WTC11 (cell line): Measurements from ENCODE around the gene AK8. TPM values are rescaled to one million over a fixed set of nuclear protein-coding genes. Genes with fewer than 3 reads are reported as not detected.

Experiments
- ATAC-seq: fragments of 200-7000 bp; cut with Tn5 transposase; 2 replicates; pipeline ENCODE4 v1.10.0; 2021; ENCODE audit warnings: mild to moderate bottlenecking, moderate library complexity
- CTCF ChIA-PET: fragments of 300-600 bp; sonication (Branson Sonifier 250); formaldehyde crosslinking; loops from one replicate; lab custom pipeline; 2021; ENCODE audit warnings: antibody characterized with exemption; lab: Charles Lee
- POLR2A ChIA-PET: fragments of 350-600 bp; sonication (Branson Sonifier 250); formaldehyde crosslinking; loops from one replicate; lab custom pipeline; 2021; ENCODE audit warnings: antibody characterized with exemption; lab: Charles Lee
- DNase-seq: peaks from one replicate; pipeline ENCODE4 v3.0.0; 2021; ENCODE audit warnings: low spot score
- H3K27ac Mint-ChIP-seq: 2 replicates; pipeline ENCODE4 v1.8.0; 2021; ENCODE audit warnings: mixed read lengths
- H3K27me3 Mint-ChIP-seq: 2 replicates; pipeline ENCODE4 v1.8.0; 2021; ENCODE audit warnings: low read depth, mild to moderate bottlenecking, moderate library complexity, mixed read lengths
- H3K36me3 Mint-ChIP-seq: 2 replicates; pipeline ENCODE4 v1.8.0; 2021; ENCODE audit warnings: mixed read lengths
- H3K4me1 Mint-ChIP-seq: 2 replicates; pipeline ENCODE4 v1.8.0; 2022; ENCODE audit warnings: mixed read lengths
- H3K4me3 Mint-ChIP-seq: 2 replicates; pipeline ENCODE4 v1.8.0; 2021; ENCODE audit warnings: mild to moderate bottlenecking, moderate library complexity, mixed read lengths
- H3K9me3 Mint-ChIP-seq: 2 replicates; pipeline ENCODE4 v1.8.0; 2021; ENCODE audit warnings: mixed read lengths
- CDX4 ChIP-seq: fragments of 250-450 bp; sonication (Bioruptor Pico); IDR thresholded peaks from 2 replicates; pipeline ENCODE4 v1.9.0; 2021; ENCODE audit warnings: moderate library complexity, mild to moderate bottlenecking, inconsistent platforms, borderline replicate concordance
- ELF4 ChIP-seq: sonication (generic); formaldehyde crosslinking; IDR thresholded peaks from 2 replicates; pipeline ENCODE4 v1.8.1; 2022; ENCODE audit warnings: low read depth, mild to moderate bottlenecking, moderate library complexity, missing genetic modification reagents
- ESRRA ChIP-seq: sonication (generic); formaldehyde crosslinking; IDR thresholded peaks from 2 replicates; pipeline ENCODE4 v1.8.1; 2022; ENCODE audit warnings: mild to moderate bottlenecking, missing genetic modification reagents, borderline replicate concordance
- FOXK1 ChIP-seq: sonication (generic); formaldehyde crosslinking; IDR thresholded peaks from 2 replicates; pipeline ENCODE4 v1.8.0; 2022; ENCODE audit warnings: mild to moderate bottlenecking, moderate library complexity, missing genetic modification reagents
- FOXP1 ChIP-seq: sonication (generic); formaldehyde crosslinking; IDR thresholded peaks from 2 replicates; pipeline ENCODE4 v1.8.0; 2022; ENCODE audit warnings: missing genetic modification reagents, mild to moderate bottlenecking, moderate library complexity, borderline replicate concordance
- GABPB1 ChIP-seq: sonication (generic); formaldehyde crosslinking; IDR thresholded peaks from 2 replicates; pipeline ENCODE4 v1.8.1; 2023; ENCODE audit warnings: mild to moderate bottlenecking, missing genetic modification reagents
- HMGA2 ChIP-seq: fragments of 250-450 bp; sonication (Bioruptor Pico); IDR thresholded peaks from 2 replicates; pipeline ENCODE4 v1.4.0; 2021; ENCODE audit warnings: mild to moderate bottlenecking, moderate library complexity
- MLX ChIP-seq: sonication (generic); formaldehyde crosslinking; IDR thresholded peaks from 2 replicates; pipeline ENCODE4 v1.8.1; 2023; ENCODE audit warnings: mild to moderate bottlenecking, missing genetic modification reagents, moderate library complexity
- NFYB ChIP-seq: sonication (generic); formaldehyde crosslinking; conservative IDR thresholded peaks from 2 replicates; pipeline ENCODE4 v1.8.0; 2022; ENCODE audit warnings: low read depth, missing genetic modification reagents
- NR1H2 ChIP-seq: sonication (generic); formaldehyde crosslinking; IDR thresholded peaks from 2 replicates; pipeline ENCODE4 v1.9.0; 2021; ENCODE audit warnings: mild to moderate bottlenecking, moderate library complexity, missing genetic modification reagents
- RORB ChIP-seq: fragments of 250-450 bp; sonication (Bioruptor Pico); IDR thresholded peaks from 2 replicates; pipeline ENCODE4 v1.9.0; 2021; ENCODE audit warnings: mild to moderate bottlenecking
- TCF7 ChIP-seq: sonication (generic); formaldehyde crosslinking; IDR thresholded peaks from 2 replicates; pipeline ENCODE4 v1.8.0; 2022; ENCODE audit warnings: mild to moderate bottlenecking, low read depth, missing genetic modification reagents, moderate library complexity
- TEAD4 ChIP-seq: sonication (generic); formaldehyde crosslinking; IDR thresholded peaks from 2 replicates; pipeline ENCODE4 v1.8.0; 2022; ENCODE audit warnings: mild to moderate bottlenecking, missing genetic modification reagents
- TP53 ChIP-seq: sonication (generic); formaldehyde crosslinking; IDR thresholded peaks from 2 replicates; pipeline ENCODE4 v1.8.1; 2023; ENCODE audit warnings: mild to moderate bottlenecking, missing genetic modification reagents
- ZBTB21 ChIP-seq: sonication (generic); formaldehyde crosslinking; IDR thresholded peaks from 2 replicates; pipeline ENCODE4 v1.8.1; 2023; ENCODE audit warnings: mild to moderate bottlenecking, missing genetic modification reagents, borderline replicate concordance
- ZNF121 ChIP-seq: sonication (generic); formaldehyde crosslinking; IDR thresholded peaks from 2 replicates; pipeline ENCODE4 v1.8.0; 2023; ENCODE audit warnings: missing genetic modification reagents
- ZNF263 ChIP-seq: sonication (generic); formaldehyde crosslinking; IDR thresholded peaks from 2 replicates; pipeline ENCODE4 v1.8.1; 2022; ENCODE audit warnings: low read depth, mild to moderate bottlenecking, moderate library complexity, missing genetic modification reagents
- ZNF423 ChIP-seq: fragments of 250-450 bp; sonication (Bioruptor Pico); IDR thresholded peaks from 2 replicates; pipeline ENCODE4 v2.1.2; 2022; ENCODE audit warnings: mild to moderate bottlenecking, moderate library complexity
- total RNA-seq: library from RNA; stranded (reverse); gene quantifications from 3 replicates; pipeline ENCODE4 v1.2.3, GENCODE V29; 2021
- TF ChIP-seq, protein P1 (sequence below): fragments of 250-450 bp; sonication (Bioruptor Pico); IDR thresholded peaks from 2 replicates; pipeline ENCODE4 v1.9.0; 2021; ENCODE audit warnings: mild to moderate bottlenecking, borderline replicate concordance
- TF ChIP-seq, protein P2 (sequence below): fragments of 250-450 bp; sonication (Bioruptor Pico); IDR thresholded peaks from 2 replicates; pipeline ENCODE4 v2.1.2; 2022; ENCODE audit warnings: mild to moderate bottlenecking, moderate library complexity

AK8 gene
- total RNA-seq, 1 experiment from 2014 or later: 0.48 TPM

DNA sequence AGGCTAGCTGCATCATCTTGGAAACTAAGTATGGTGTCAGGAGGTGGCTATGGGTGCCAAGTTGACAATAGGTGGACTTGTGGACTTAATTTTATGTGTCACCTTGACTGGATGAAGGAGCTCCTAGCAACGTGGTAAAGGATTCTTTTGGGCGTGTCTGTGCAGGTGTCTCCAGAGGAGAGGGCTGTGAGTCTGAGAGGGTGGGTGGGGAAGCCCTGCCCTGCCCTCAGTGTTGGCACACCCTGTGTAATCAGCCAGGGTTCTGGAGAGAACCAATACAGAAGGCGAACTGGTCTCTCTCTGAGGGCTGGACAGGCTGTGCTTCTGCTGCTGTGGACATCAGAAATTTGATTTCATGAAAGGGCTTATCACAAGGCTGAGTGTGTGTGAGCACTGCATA lies 146.9 kb downstream of the AK8 start:
- ATAC-seq: no peak
- TF ChIP-seq TEAD4 (CRISPR knock-in tag) (no peak), ZBTB21 (CRISPR knock-in tag) (no peak), NFYB (CRISPR knock-in tag) (no peak), GABPB1 (no peak), TP53 (no peak), CDX4 (CRISPR knock-in tag) (no peak), ZNF263 (no peak), TCF7 (CRISPR knock-in tag) (no peak)
- TF ChIP-seq, all 79 proteins: peak for 0
- H3K4me3 Mint-ChIP-seq: no peak overlapping the region
- no peaks in the 10 kb centered on the region for H3K36me3 Mint-ChIP-seq
- peaks cover 11% of the 10 kb centered on the region for H3K4me1 Mint-ChIP-seq
- no peak for DNase-seq
- POLR2A ChIA-PET: no interaction called here
- H3K9me3 Mint-ChIP-seq: no peaks in the 10 kb centered on the region
- H3K27ac Mint-ChIP-seq: no peak overlapping the region
- CTCF ChIA-PET: no interaction called here
- no peaks in the 10 kb centered on the region; the same call in 1 of the 2 replicates for H3K27me3 Mint-ChIP-seq

GRCh38 chr9:132730054-132731033 lies 147.7 kb downstream of the AK8 start:
- TF ChIP-seq MLX (no peak), ELF4 (CRISPR knock-in tag) (no peak), HMGA2 (CRISPR knock-in tag) (no peak), NR1H2 (CRISPR knock-in tag) (no peak), FOXP1 (CRISPR knock-in tag) (no peak), ZNF423 (no peak), RORB (no peak), ESRRA (CRISPR knock-in tag) (no peak), FOXK1 (CRISPR knock-in tag) (no peak), GABPB1 (no peak), ZNF121 (no peak)
- TF ChIP-seq, protein P1, sequence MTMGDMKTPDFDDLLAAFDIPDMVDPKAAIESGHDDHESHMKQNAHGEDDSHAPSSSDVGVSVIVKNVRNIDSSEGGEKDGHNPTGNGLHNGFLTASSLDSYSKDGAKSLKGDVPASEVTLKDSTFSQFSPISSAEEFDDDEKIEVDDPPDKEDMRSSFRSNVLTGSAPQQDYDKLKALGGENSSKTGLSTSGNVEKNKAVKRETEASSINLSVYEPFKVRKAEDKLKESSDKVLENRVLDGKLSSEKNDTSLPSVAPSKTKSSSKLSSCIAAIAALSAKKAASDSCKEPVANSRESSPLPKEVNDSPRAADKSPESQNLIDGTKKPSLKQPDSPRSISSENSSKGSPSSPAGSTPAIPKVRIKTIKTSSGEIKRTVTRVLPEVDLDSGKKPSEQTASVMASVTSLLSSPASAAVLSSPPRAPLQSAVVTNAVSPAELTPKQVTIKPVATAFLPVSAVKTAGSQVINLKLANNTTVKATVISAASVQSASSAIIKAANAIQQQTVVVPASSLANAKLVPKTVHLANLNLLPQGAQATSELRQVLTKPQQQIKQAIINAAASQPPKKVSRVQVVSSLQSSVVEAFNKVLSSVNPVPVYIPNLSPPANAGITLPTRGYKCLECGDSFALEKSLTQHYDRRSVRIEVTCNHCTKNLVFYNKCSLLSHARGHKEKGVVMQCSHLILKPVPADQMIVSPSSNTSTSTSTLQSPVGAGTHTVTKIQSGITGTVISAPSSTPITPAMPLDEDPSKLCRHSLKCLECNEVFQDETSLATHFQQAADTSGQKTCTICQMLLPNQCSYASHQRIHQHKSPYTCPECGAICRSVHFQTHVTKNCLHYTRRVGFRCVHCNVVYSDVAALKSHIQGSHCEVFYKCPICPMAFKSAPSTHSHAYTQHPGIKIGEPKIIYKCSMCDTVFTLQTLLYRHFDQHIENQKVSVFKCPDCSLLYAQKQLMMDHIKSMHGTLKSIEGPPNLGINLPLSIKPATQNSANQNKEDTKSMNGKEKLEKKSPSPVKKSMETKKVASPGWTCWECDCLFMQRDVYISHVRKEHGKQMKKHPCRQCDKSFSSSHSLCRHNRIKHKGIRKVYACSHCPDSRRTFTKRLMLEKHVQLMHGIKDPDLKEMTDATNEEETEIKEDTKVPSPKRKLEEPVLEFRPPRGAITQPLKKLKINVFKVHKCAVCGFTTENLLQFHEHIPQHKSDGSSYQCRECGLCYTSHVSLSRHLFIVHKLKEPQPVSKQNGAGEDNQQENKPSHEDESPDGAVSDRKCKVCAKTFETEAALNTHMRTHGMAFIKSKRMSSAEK (CRISPR knock-in tag): no peak
- TF ChIP-seq, protein P2, sequence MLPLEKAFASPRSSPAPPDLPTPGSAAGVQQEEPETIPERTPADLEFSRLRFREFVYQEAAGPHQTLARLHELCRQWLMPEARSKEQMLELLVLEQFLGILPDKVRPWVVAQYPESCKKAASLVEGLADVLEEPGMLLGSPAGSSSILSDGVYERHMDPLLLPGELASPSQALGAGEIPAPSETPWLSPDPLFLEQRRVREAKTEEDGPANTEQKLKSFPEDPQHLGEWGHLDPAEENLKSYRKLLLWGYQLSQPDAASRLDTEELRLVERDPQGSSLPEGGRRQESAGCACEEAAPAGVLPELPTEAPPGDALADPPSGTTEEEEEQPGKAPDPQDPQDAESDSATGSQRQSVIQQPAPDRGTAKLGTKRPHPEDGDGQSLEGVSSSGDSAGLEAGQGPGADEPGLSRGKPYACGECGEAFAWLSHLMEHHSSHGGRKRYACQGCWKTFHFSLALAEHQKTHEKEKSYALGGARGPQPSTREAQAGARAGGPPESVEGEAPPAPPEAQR (CRISPR knock-in tag): no peak
- TF ChIP-seq, all 79 proteins: peak for 0
- H3K4me1 Mint-ChIP-seq: peaks cover 11% of the 10 kb centered on the region
- no peak overlapping the region for H3K27ac Mint-ChIP-seq
- no peaks in the 10 kb centered on the region for H3K9me3 Mint-ChIP-seq
- no peaks in the 10 kb centered on the region; the same call in 1 of the 2 replicates for H3K27me3 Mint-ChIP-seq
- ChIA-PET POLR2A (no interaction called here), CTCF (no interaction called here)
- H3K36me3 Mint-ChIP-seq: no peaks in the 10 kb centered on the region
- ATAC-seq: no peak
- DNase-seq: no peak
- no peak overlapping the region for H3K4me3 Mint-ChIP-seq
